ENCODE results near the gene POU6F2. TPM values are rescaled to one million over a fixed set of nuclear protein-coding genes. Genes with fewer than 3 reads are reported as not detected.

POU6F2 gene
- total and polyA plus RNA-seq, 12 donors, result 0.03 to 0.31 (median 0.19) TPM; not detected in 9

DNA sequence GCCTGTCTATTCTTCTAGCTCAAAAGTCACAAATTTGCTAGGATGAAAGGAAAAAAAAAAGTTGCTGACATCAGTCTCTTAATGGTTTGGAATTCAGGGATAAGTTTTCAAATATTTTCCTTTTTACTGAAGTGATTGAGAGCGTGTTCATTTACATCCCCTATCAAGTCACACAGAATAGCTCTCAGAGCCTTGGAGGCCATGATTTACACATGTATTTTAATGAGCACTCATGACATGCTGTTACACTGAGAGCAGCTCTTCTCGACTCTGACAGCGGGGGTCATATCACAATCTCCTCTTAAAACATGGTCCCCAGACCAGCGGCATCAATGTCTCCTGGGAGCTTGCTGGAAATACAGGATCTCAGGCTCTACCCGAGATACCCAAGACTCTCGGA is 232.7 kb downstream of the POU6F2 start:
- Histone ChIP-seq H3K4me1 (replicated peaks in 1 of 2) (no peaks in the 10 kb centered on the region), H3K36me3 (replicated peaks in 1 of 2) (no peaks in the 10 kb centered on the region), H3K9me3 (replicated peaks in 1 of 3) (no peaks in the 10 kb centered on the region), H3K27ac (no peak overlapping the region), H3K4me3 (no peak overlapping the region), H3K27me3 (no peaks in the 10 kb centered on the region)
- intact Hi-C loops (cut with DNase I), result no loop called here
- 72 to 82% (median 78%) methylated on average over 6 of the region's 6 CpGs for whole genome bisulfite sequencing, 4 donors
- no peak for TF ChIP-seq POLR2A (IDR thresholded peaks at IDR 0.05)
- TF ChIP-seq, protein P1, sequence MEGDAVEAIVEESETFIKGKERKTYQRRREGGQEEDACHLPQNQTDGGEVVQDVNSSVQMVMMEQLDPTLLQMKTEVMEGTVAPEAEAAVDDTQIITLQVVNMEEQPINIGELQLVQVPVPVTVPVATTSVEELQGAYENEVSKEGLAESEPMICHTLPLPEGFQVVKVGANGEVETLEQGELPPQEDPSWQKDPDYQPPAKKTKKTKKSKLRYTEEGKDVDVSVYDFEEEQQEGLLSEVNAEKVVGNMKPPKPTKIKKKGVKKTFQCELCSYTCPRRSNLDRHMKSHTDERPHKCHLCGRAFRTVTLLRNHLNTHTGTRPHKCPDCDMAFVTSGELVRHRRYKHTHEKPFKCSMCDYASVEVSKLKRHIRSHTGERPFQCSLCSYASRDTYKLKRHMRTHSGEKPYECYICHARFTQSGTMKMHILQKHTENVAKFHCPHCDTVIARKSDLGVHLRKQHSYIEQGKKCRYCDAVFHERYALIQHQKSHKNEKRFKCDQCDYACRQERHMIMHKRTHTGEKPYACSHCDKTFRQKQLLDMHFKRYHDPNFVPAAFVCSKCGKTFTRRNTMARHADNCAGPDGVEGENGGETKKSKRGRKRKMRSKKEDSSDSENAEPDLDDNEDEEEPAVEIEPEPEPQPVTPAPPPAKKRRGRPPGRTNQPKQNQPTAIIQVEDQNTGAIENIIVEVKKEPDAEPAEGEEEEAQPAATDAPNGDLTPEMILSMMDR (IDR thresholded peaks at IDR 0.05), result no peak
- no peak for DNase-seq

DNA sequence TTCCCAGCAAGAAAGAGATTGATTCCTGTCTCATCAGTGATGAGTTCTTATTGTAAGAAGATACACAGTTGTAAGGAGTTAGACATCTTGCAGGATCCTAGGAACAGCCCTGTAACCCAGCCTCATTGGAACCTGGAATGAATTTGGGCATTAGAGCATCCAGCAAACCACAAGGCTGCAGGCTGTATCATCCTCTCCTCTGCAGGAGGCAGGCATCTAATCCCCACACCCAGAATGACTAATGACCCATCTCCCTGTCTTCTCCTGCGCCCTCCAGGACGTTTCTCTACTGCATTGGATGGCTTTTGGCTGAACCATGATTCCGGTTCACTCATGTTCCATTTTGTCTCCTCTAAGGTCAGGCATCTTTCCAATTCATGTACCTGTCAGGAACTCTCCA is 233.9 kb downstream of the POU6F2 start:
- Histone ChIP-seq H3K27ac (no peak overlapping the region), H3K27me3 (no peaks in the 10 kb centered on the region), H3K4me1 (replicated peaks in 1 of 2) (no peaks in the 10 kb centered on the region), H3K36me3 (replicated peaks in 1 of 2) (no peaks in the 10 kb centered on the region), H3K4me3 (no peak overlapping the region), H3K9me3 (replicated peaks in 1 of 3) (no peaks in the 10 kb centered on the region)
- intact Hi-C loops (cut with DNase I), result no loop called here
- WGBS, 4 donors, result 54 to 63% (median 57%) methylated on average over 3 of the region's 3 CpGs
- no peak for DNase-seq
- TF ChIP-seq, protein P1 (IDR thresholded peaks at IDR 0.05), result no peak
- no peak for TF ChIP-seq POLR2A (IDR thresholded peaks at IDR 0.05)

DNA sequence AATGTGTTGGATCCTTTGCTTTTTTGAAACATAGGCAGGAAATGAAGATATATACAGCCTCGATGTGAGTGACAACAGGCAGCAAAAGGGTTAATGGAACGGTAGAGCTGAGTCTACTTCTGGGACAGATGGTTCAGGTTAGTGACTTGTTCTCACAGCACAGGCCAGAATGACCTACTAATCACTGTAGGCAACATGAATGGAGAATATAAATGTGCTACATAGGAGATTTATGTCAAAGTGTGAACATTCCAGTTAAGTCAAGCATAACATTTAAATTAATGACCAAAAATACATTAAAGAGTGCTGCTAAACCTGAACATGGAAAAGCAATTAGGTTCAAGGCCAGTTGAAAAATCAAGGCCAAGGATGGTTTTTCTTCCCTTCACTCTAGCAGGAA is 235.2 kb downstream of the POU6F2 start:
- no peaks in the 10 kb centered on the region for H3K27me3 ChIP-seq
- H3K27ac ChIP-seq, result no peak overlapping the region
- 39 to 50% (median 47%) methylated on average over 2 of the region's 2 CpGs for WGBS, 4 donors
- no peak for DNase-seq
- intact Hi-C loops (cut with DNase I), result no loop called here
- H3K4me1 ChIP-seq (replicated peaks in 1 of 2), result no peaks in the 10 kb centered on the region
- H3K4me3 ChIP-seq, result no peak overlapping the region
- TF ChIP-seq, protein P1 (IDR thresholded peaks at IDR 0.05), result no peak
- TF ChIP-seq POLR2A (IDR thresholded peaks at IDR 0.05), result no peak
- no peaks in the 10 kb centered on the region for H3K9me3 ChIP-seq (replicated peaks in 1 of 3)
- no peaks in the 10 kb centered on the region for H3K36me3 ChIP-seq (replicated peaks in 1 of 2)

DNA sequence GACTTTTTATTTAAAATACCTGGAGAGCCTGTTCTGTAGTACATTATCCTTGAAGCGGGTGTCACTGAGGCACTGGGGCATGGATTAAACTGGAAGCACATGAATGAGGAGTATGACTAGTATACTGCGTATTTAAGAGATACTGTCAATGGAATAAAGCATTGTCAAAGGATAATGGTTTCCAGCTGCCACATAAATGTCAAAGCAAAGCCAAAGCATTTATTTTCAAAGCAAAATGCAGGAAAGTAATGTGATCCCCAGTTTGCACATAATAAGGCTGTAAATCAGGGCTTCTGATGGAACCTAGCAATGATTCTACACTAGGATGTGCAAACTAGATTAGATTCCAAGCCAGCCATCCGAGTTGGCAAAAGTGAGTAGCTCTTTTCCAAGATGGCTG is 240.1 kb downstream of the POU6F2 start:
- H3K27me3 ChIP-seq, result no peaks in the 10 kb centered on the region
- intact Hi-C loops (cut with DNase I), result no loop called here
- no peaks in the 10 kb centered on the region for H3K9me3 ChIP-seq (replicated peaks in 1 of 3)
- TF ChIP-seq, protein P1 (IDR thresholded peaks at IDR 0.05), result no peak
- no peak for TF ChIP-seq POLR2A (IDR thresholded peaks at IDR 0.05)
- no peak overlapping the region for H3K4me3 ChIP-seq
- H3K36me3 ChIP-seq (replicated peaks in 1 of 2), result no peaks in the 10 kb centered on the region
- no peak overlapping the region for H3K27ac ChIP-seq
- 66 to 77% (median 73%) methylated on average over 3 of the region's 3 CpGs for WGBS, 4 donors
- DNase-seq, result no peak
- H3K4me1 ChIP-seq (replicated peaks in 1 of 2), result no peaks in the 10 kb centered on the region
